GM23338 (cell line): ENCODE results near the gene RAB32. TPM values are rescaled to one million over a fixed set of nuclear protein-coding genes. Genes with fewer than 3 reads are reported as not detected.
"Not testable (repeated sequence)": the region's sequence is repeated elsewhere in the genome, so short reads cannot be mapped to it uniquely, and the experiment has no call there.

ENCODE experiments used
- ATAC-seq: fragments of 200-7000 bp; cut with Tn5 transposase; 3 replicates; pipeline ENCODE4 v1.9.1; 2020
- DNase-seq: peaks from one replicate; pipeline ENCODE4 v3.0.0-alpha.2; 2015; ENCODE audit warnings: low spot score
- H2AFZ ChIP-seq: fragments of 200-600 bp; sonication (generic); 2 replicates; pipeline ENCODE4 v1.8.0; 2016; ENCODE audit warnings: antibody characterized with exemption, mild to moderate bottlenecking, moderate library complexity
- H3F3A ChIP-seq: fragments of 200-600 bp; sonication (generic); replicated peaks from 2 replicates; pipeline ENCODE4 v1.8.0; 2017; ENCODE audit warnings: antibody characterized with exemption, mixed run types, low read depth
- H3K27ac ChIP-seq: fragments of 200-600 bp; sonication (generic); 2 replicates; pipeline ENCODE4 v1.6.1; 2016; ENCODE audit warnings: low read depth
- H3K27me3 ChIP-seq: fragments of 200-600 bp; sonication (generic); 2 replicates; pipeline ENCODE4 v1.8.0; 2016; ENCODE audit warnings: mild to moderate bottlenecking, mixed run types, moderate library complexity; ENCODE audit not compliant: insufficient read depth
- H3K36me3 ChIP-seq: fragments of 200-600 bp; sonication (generic); 2 replicates; pipeline ENCODE4 v1.8.0; 2016; ENCODE audit warnings: mild to moderate bottlenecking; ENCODE audit not compliant: insufficient read depth
- H3K4me1 ChIP-seq: fragments of 200-600 bp; sonication (generic); 2 replicates; pipeline ENCODE4 v1.8.0; 2016; ENCODE audit warnings: mild to moderate bottlenecking, moderate library complexity; ENCODE audit not compliant: insufficient read depth
- H3K4me2 ChIP-seq: fragments of 200-600 bp; sonication (generic); 2 replicates; pipeline ENCODE4 v1.7.1; 2017; ENCODE audit warnings: mixed run types
- H3K4me3 ChIP-seq: fragments of 200-600 bp; sonication (generic); 2 replicates; pipeline ENCODE4 v1.6.1; 2016; ENCODE audit warnings: mixed run types
- H3K79me2 ChIP-seq: fragments of 200-600 bp; sonication (generic); replicated peaks from 2 replicates; pipeline ENCODE4 v1.8.0; 2017; ENCODE audit warnings: mild to moderate bottlenecking; ENCODE audit not compliant: insufficient read depth
- H3K9me2 ChIP-seq: fragments of 200-600 bp; sonication (generic); 2 replicates; pipeline ENCODE4 v1.8.0; 2017; ENCODE audit not compliant: insufficient read depth
- H4K20me1 ChIP-seq: fragments of 200-600 bp; sonication (generic); replicated peaks from 2 replicates; pipeline ENCODE4 v1.8.0; 2017; ENCODE audit warnings: mild to moderate bottlenecking; ENCODE audit not compliant: insufficient read depth
- H3K27ac Mint-ChIP-seq: 2 replicates; pipeline ENCODE4 v1.8.0; 2020; ENCODE audit warnings: inconsistent platforms, mild to moderate bottlenecking, moderate library complexity, mixed read lengths
- H3K27me3 Mint-ChIP-seq: 3 replicates; pipeline ENCODE4 v1.8.0; 2022; ENCODE audit warnings: low read depth, mild to moderate bottlenecking, moderate library complexity, mixed read lengths, inconsistent platforms; ENCODE audit not compliant: insufficient read depth, poor library complexity
- H3K36me3 Mint-ChIP-seq: 3 replicates; pipeline ENCODE4 v1.8.0; 2021; ENCODE audit warnings: low read depth, mild to moderate bottlenecking, inconsistent platforms, moderate library complexity, mixed read lengths
- H3K4me1 Mint-ChIP-seq: 3 replicates; pipeline ENCODE4 v1.8.0; 2020; ENCODE audit warnings: mild to moderate bottlenecking, inconsistent platforms, mixed read lengths
- H3K4me3 Mint-ChIP-seq: 3 replicates; pipeline ENCODE4 v1.8.0; 2021; ENCODE audit warnings: moderate library complexity, mild to moderate bottlenecking, inconsistent platforms, mixed read lengths
- H3K9me3 Mint-ChIP-seq: 3 replicates; pipeline ENCODE4 v1.8.0; 2020; ENCODE audit warnings: moderate library complexity, mild to moderate bottlenecking, inconsistent platforms, mixed read lengths
- CREB1 ChIP-seq: fragments of 250-450 bp; sonication (Bioruptor Pico); IDR thresholded peaks from 2 replicates; pipeline ENCODE4 v1.5.0; 2020; ENCODE audit warnings: low read depth, mild to moderate bottlenecking, moderate library complexity
- EZH2 ChIP-seq: fragments of 200-600 bp; sonication (generic); IDR thresholded peaks from one replicate; pipeline ENCODE4 v1.8.0; 2017; ENCODE audit warnings: antibody characterized with exemption, mild to moderate bottlenecking, low read depth; ENCODE audit not compliant: unreplicated experiment
- ZNF331 ChIP-seq: fragments of 250-450 bp; sonication (Bioruptor Pico); IDR thresholded peaks from 2 replicates; pipeline ENCODE4 v1.5.0; 2020; ENCODE audit warnings: low read depth, mild to moderate bottlenecking, moderate library complexity
- polyA plus RNA-seq: library from polyadenylated mRNA; unstranded; fragments of >200 nt; fragmentation: Nextera tagmentation; extraction: Ambion mirVana; gene quantifications from 2 replicates; pipeline ENCODE4 v1.2.1, GENCODE V29; 2016
- total RNA-seq: library from RNA; depleted of rRNA; stranded (reverse); fragments of >200 nt; shearing (Covaris generic); gene quantifications from 2 replicates; pipeline ENCODE4 v1.2.3, GENCODE V29; 2014
- TF ChIP-seq, protein P1 (sequence below): fragments of 250-450 bp; sonication (Bioruptor Pico); IDR thresholded peaks from 2 replicates; pipeline ENCODE4 v1.5.0; 2020; ENCODE audit warnings: mild to moderate bottlenecking, moderate library complexity
- TF ChIP-seq, protein P2 (sequence below), 2 experiments: fragments of 200-600 bp in 1 of 2; sonication (generic) in 1 of 2; conservative IDR thresholded peaks; 2 replicates each; pipeline versions ENCODE4 v1.5.1 to v1.6.1; 2016 to 2017; ENCODE audit warnings: antibody characterized with exemption in 2 of 2, low read depth in 2 of 2, mild to moderate bottlenecking in 2 of 2, moderate library complexity in 1 of 2
- TF ChIP-seq, protein P3 (sequence below): IDR thresholded peaks from one replicate; pipeline ENCODE4 v1.6.1; 2018; ENCODE audit warnings: antibody characterized with exemption; ENCODE audit not compliant: unreplicated experiment

RAB32 gene
- total and polyA plus RNA-seq, 2 experiments from 2014 or later: 5.7 to 10.4 TPM

DNA sequence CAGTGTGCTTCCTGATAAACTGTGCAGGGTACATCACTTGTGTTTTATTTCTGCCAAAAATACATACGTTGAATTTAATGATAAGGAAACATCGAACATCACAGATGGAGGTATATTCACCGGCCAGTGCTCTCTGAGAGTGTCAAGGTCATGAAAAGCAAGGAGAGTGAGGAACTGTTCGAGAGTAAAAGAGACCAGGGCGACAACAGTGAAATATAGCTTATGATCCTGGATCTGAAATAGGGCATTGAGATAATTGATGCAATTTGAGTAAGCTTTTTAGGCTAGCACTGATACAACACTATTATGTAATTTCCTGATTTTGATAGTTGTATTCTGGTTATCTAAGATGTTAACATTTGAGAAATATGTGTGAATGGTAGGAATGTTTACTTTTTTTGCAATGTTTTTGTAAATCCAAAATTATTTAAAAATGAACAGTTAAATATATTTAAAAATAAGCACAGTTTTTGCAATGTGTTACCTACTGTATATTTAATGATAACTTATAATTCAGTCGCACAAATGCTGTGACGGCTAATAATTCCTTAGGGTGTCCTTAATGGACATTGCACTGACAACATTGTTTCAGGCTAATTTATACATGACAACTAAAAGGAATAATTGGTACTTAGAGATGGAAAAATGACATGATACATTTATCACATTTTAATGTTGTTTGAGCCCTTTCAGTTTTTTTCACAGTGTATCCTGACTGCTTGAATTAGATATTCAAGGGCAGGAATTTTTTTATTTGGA lies 9.9 kb downstream of the RAB32 start (continued):
- TF ChIP-seq, protein P1, sequence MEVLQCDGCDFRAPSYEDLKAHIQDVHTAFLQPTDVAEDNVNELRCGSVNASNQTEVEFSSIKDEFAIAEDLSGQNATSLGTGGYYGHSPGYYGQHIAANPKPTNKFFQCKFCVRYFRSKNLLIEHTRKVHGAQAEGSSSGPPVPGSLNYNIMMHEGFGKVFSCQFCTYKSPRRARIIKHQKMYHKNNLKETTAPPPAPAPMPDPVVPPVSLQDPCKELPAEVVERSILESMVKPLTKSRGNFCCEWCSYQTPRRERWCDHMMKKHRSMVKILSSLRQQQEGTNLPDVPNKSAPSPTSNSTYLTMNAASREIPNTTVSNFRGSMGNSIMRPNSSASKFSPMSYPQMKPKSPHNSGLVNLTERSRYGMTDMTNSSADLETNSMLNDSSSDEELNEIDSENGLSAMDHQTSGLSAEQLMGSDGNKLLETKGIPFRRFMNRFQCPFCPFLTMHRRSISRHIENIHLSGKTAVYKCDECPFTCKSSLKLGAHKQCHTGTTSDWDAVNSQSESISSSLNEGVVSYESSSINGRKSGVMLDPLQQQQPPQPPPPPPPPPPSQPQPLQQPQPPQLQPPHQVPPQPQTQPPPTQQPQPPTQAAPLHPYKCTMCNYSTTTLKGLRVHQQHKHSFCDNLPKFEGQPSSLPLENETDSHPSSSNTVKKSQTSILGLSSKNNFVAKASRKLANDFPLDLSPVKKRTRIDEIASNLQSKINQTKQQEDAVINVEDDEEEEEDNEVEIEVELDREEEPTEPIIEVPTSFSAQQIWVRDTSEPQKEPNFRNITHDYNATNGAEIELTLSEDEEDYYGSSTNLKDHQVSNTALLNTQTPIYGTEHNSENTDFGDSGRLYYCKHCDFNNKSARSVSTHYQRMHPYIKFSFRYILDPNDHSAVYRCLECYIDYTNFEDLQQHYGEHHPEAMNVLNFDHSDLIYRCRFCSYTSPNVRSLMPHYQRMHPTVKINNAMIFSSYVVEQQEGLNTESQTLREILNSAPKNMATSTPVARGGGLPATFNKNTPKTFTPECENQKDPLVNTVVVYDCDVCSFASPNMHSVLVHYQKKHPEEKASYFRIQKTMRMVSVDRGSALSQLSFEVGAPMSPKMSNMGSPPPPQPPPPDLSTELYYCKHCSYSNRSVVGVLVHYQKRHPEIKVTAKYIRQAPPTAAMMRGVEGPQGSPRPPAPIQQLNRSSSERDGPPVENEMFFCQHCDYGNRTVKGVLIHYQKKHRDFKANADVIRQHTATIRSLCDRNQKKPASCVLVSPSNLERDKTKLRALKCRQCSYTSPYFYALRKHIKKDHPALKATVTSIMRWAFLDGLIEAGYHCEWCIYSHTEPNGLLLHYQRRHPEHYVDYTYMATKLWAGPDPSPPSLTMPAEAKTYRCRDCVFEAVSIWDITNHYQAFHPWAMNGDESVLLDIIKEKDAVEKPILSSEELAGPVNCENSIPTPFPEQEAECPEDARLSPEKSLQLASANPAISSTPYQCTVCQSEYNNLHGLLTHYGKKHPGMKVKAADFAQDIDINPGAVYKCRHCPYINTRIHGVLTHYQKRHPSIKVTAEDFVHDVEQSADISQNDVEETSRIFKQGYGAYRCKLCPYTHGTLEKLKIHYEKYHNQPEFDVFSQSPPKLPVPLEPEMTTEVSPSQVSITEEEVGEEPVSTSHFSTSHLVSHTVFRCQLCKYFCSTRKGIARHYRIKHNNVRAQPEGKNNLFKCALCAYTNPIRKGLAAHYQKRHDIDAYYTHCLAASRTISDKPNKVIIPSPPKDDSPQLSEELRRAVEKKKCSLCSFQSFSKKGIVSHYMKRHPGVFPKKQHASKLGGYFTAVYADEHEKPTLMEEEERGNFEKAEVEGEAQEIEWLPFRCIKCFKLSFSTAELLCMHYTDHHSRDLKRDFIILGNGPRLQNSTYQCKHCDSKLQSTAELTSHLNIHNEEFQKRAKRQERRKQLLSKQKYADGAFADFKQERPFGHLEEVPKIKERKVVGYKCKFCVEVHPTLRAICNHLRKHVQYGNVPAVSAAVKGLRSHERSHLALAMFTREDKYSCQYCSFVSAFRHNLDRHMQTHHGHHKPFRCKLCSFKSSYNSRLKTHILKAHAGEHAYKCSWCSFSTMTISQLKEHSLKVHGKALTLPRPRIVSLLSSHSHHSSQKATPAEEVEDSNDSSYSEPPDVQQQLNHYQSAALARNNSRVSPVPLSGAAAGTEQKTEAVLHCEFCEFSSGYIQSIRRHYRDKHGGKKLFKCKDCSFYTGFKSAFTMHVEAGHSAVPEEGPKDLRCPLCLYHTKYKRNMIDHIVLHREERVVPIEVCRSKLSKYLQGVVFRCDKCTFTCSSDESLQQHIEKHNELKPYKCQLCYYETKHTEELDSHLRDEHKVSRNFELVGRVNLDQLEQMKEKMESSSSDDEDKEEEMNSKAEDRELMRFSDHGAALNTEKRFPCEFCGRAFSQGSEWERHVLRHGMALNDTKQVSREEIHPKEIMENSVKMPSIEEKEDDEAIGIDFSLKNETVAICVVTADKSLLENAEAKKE (CRISPR knock-in tag): no peak
- TF ChIP-seq ZNF331 (CRISPR knock-in tag) (no peak), EZH2 (no peak)
- TF ChIP-seq, protein P2, sequence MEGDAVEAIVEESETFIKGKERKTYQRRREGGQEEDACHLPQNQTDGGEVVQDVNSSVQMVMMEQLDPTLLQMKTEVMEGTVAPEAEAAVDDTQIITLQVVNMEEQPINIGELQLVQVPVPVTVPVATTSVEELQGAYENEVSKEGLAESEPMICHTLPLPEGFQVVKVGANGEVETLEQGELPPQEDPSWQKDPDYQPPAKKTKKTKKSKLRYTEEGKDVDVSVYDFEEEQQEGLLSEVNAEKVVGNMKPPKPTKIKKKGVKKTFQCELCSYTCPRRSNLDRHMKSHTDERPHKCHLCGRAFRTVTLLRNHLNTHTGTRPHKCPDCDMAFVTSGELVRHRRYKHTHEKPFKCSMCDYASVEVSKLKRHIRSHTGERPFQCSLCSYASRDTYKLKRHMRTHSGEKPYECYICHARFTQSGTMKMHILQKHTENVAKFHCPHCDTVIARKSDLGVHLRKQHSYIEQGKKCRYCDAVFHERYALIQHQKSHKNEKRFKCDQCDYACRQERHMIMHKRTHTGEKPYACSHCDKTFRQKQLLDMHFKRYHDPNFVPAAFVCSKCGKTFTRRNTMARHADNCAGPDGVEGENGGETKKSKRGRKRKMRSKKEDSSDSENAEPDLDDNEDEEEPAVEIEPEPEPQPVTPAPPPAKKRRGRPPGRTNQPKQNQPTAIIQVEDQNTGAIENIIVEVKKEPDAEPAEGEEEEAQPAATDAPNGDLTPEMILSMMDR (conservative IDR thresholded peaks at IDR 0.05; ENCODE audit: low read depth in 2 of 2): no peak

DNA sequence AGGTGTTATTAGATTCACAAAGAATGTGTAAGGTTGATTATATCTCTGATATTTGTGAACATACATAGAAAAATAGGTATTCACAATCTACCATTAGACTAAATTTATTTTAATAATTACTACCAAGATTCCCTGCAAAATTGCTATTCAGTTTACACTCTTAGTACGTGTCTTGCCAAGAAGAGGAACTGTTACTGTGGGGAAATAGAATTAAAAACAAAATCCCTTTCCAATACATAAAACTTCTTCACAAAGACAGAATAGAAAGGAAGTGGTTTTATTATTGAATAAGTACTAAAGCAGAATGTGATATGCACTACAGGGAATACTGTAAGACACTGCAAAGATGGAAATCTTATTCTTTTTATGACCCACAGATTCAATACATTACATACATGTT lies 17.0 kb downstream of the RAB32 start:
- no peaks in the 10 kb centered on the region for H4K20me1 ChIP-seq
- H3K4me2 ChIP-seq: no peak overlapping the region
- H3K4me1 ChIP-seq: no peaks in the 10 kb centered on the region
- H3K4me3 ChIP-seq: no peak overlapping the region
- no peaks in the 10 kb centered on the region for H3K27me3 Mint-ChIP-seq
- no peaks in the 10 kb centered on the region for H3K27me3 ChIP-seq
- no peak overlapping the region for H3K4me3 Mint-ChIP-seq
- no peaks in the 10 kb centered on the region for H3K36me3 ChIP-seq
- no peaks in the 10 kb centered on the region for H3K9me2 ChIP-seq
- TF ChIP-seq, protein P3, sequence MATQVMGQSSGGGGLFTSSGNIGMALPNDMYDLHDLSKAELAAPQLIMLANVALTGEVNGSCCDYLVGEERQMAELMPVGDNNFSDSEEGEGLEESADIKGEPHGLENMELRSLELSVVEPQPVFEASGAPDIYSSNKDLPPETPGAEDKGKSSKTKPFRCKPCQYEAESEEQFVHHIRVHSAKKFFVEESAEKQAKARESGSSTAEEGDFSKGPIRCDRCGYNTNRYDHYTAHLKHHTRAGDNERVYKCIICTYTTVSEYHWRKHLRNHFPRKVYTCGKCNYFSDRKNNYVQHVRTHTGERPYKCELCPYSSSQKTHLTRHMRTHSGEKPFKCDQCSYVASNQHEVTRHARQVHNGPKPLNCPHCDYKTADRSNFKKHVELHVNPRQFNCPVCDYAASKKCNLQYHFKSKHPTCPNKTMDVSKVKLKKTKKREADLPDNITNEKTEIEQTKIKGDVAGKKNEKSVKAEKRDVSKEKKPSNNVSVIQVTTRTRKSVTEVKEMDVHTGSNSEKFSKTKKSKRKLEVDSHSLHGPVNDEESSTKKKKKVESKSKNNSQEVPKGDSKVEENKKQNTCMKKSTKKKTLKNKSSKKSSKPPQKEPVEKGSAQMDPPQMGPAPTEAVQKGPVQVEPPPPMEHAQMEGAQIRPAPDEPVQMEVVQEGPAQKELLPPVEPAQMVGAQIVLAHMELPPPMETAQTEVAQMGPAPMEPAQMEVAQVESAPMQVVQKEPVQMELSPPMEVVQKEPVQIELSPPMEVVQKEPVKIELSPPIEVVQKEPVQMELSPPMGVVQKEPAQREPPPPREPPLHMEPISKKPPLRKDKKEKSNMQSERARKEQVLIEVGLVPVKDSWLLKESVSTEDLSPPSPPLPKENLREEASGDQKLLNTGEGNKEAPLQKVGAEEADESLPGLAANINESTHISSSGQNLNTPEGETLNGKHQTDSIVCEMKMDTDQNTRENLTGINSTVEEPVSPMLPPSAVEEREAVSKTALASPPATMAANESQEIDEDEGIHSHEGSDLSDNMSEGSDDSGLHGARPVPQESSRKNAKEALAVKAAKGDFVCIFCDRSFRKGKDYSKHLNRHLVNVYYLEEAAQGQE: no peak
- TF ChIP-seq CREB1 (CRISPR knock-in tag): no peak
- ATAC-seq (no peak), DNase-seq (no peak)
- H3K27ac Mint-ChIP-seq: no peak overlapping the region
- no peaks in the 10 kb centered on the region for H3K79me2 ChIP-seq
- peaks cover 8% of the 10 kb centered on the region for H3K4me1 Mint-ChIP-seq
- H3F3A ChIP-seq: no peaks in the 10 kb centered on the region
- no peaks in the 10 kb centered on the region for H3K36me3 Mint-ChIP-seq
- H2AFZ ChIP-seq: no peak overlapping the region
- H3K9me3 Mint-ChIP-seq: no peaks in the 10 kb centered on the region
- H3K27ac ChIP-seq: no peak overlapping the region

DNA sequence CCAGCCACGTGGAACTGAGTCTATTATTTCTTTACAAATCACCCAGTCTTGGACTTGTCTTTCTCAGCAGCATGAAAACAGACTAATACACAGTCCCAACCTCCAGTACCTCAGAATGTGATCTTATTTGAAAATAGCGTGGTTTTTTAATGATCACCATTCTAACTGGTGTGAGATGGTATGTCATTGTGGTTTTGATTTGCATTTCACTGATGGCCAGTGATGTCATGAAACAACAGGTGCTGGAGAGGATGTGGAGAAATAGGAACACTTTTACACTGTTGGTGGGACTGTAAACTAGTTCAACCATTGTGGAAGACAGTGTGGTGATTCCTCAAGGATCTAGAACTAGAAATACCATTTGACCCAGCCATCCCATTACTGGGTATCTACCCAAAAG lies 23.0 kb downstream of the RAB32 start:
- not testable (repeated sequence) for H3K36me3 Mint-ChIP-seq, H3K9me2 ChIP-seq, ATAC-seq, H3F3A ChIP-seq, H4K20me1 ChIP-seq, H3K9me3 Mint-ChIP-seq, H3K4me1 Mint-ChIP-seq, H3K4me3 Mint-ChIP-seq, H3K27ac ChIP-seq, H2AFZ ChIP-seq, H3K27me3 ChIP-seq, H3K36me3 ChIP-seq, H3K27ac Mint-ChIP-seq, H3K4me2 ChIP-seq, H3K27me3 Mint-ChIP-seq, H3K79me2 ChIP-seq, DNase-seq, H3K4me3 ChIP-seq, H3K4me1 ChIP-seq
